Measurements from ENCODE around the gene CLN6. TPM values are rescaled to one million over a fixed set of nuclear protein-coding genes. Genes with fewer than 3 reads are reported as not detected.
"Not testable (repeated sequence)": the region's sequence is repeated elsewhere in the genome, so short reads cannot be mapped to it uniquely, and the experiment has no call there.

CLN6 gene
- total RNA-seq, 6 experiments from 2014 or later, result 10.7 to 24.3 (median 15.2) TPM

DNA sequence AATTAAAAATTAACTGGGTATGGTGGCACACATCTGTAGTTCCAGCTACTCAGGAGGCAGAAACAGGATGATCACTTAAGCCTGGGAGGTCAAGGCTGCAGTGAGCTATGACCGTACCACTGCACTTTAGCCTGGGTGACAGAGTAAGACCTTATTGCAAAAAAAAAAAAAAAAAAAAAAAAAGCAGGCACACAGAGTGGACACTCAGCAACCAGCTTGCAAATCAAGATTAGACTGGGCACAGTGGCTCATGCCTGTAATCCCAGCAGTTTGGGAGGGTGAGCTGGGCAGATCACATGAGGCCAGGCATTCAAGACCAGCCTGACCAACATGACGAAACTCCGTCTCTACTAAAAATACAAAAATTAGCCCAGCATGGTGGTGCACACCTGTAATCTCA lies 5.4 kb downstream of the CLN6 start:
- DNase-seq (peak in 1 of 3 donors; percentile 73), ATAC-seq (peak; percentile 51 to 77 (median 66))
- TF ChIP-seq, protein P1, sequence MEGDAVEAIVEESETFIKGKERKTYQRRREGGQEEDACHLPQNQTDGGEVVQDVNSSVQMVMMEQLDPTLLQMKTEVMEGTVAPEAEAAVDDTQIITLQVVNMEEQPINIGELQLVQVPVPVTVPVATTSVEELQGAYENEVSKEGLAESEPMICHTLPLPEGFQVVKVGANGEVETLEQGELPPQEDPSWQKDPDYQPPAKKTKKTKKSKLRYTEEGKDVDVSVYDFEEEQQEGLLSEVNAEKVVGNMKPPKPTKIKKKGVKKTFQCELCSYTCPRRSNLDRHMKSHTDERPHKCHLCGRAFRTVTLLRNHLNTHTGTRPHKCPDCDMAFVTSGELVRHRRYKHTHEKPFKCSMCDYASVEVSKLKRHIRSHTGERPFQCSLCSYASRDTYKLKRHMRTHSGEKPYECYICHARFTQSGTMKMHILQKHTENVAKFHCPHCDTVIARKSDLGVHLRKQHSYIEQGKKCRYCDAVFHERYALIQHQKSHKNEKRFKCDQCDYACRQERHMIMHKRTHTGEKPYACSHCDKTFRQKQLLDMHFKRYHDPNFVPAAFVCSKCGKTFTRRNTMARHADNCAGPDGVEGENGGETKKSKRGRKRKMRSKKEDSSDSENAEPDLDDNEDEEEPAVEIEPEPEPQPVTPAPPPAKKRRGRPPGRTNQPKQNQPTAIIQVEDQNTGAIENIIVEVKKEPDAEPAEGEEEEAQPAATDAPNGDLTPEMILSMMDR (IDR thresholded peaks at IDR 0.05), result no peak
- TF ChIP-seq POLR2A (IDR thresholded peaks at IDR 0.05), result no peak
- peak overlapping the region in 1 of 3 donors; percentile 31 for H3K27ac ChIP-seq
- no peaks in the 10 kb centered on the region for H3K9me3 ChIP-seq
- no peaks in the 10 kb centered on the region for H3K27me3 ChIP-seq
- no peaks in the 10 kb centered on the region for H3K36me3 ChIP-seq
- no peak overlapping the region for H3K4me3 ChIP-seq
- intact Hi-C loops (cut with DNase I), result no loop called here
- WGBS (ENCODE audit: insufficient coverage, low coverage, low lambda C conversion rate, missing lambda C conversion rate), result 37% methylated on average over 3 of the region's 3 CpGs
- H3K4me1 ChIP-seq, result peaks cover 0 to 27% (median 5%) of the 10 kb centered on the region in 4 donors

DNA sequence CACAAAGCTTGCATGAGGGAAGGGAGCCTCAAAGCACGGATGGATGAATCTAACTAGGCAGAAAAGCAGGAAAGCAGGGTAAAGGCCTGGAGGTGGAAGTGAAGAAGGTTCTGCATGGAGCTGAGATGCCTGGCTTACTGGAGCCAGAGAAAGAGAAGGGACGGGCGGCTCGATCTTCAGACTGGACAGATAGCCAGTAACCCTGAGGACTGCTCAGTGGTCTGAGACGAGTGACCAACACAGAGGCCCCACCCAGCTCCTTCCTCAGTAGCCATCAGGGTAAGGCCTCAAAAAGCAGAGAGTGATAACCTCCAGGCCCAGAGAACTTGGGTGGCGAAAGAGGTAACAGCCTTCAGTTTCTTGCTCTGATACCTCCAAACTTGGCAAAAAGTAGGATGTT lies 6.4 kb downstream of the CLN6 start:
- no peak for TF ChIP-seq POLR2A (IDR thresholded peaks at IDR 0.05)
- TF ChIP-seq, protein P1 (IDR thresholded peaks at IDR 0.05), result no peak
- Histone ChIP-seq H3K27ac (no peak overlapping the region), H3K36me3 (no peaks in the 10 kb centered on the region), H3K4me3 (no peak overlapping the region), H3K9me3 (no peaks in the 10 kb centered on the region), H3K27me3 (no peaks in the 10 kb centered on the region), H3K4me1 (peaks cover 0 to 22% (median 2%) of the 10 kb centered on the region in 4 donors)
- 79% methylated on average over 6 of the region's 6 CpGs for WGBS (ENCODE audit: insufficient coverage, low coverage, low lambda C conversion rate, missing lambda C conversion rate)
- intact Hi-C loops (cut with DNase I), result no loop called here
- DNase-seq (no peak), ATAC-seq (no peak)

DNA sequence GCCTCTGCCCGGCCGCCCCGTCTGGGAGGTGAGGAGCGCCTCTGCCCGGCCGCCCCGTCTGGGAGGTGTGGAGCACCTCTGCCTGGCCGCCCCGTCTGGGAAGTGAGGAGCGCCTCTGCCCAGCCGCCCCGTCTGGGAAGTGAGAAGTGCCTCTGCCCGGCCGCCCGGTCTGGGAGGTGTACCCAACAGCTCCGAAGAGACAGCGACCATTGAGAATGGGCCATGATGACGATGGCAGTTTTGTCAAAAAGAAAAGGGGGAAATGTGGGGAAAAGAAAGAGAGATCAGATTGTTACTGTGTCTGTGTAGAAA lies 7.1 kb downstream of the CLN6 start:
- peak in 1 of 3 donors; percentile 48 for DNase-seq
- intact Hi-C loops (cut with DNase I); H3K36me3 ChIP-seq; H3K4me3 ChIP-seq; H3K27me3 ChIP-seq; H3K27ac ChIP-seq; H3K9me3 ChIP-seq; ATAC-seq: not testable (repeated sequence)
- peaks cover 0 to 18% (median 0%) of the 10 kb centered on the region in 4 donors for H3K4me1 ChIP-seq
- 91% methylated on average over 4 of the region's 18 CpGs for WGBS (ENCODE audit: insufficient coverage, low coverage, low lambda C conversion rate, missing lambda C conversion rate)

- ATAC-seq; H3K27me3 ChIP-seq; H3K27ac ChIP-seq; H3K36me3 ChIP-seq; intact Hi-C loops (cut with DNase I); H3K4me3 ChIP-seq; H3K9me3 ChIP-seq: not testable (repeated sequence)
- peaks cover 0 to 18% (median 0%) of the 10 kb centered on the region in 4 donors for H3K4me1 ChIP-seq
- DNase-seq, result peak in 1 of 3 donors; percentile 45
- WGBS (ENCODE audit: insufficient coverage, low coverage, low lambda C conversion rate, missing lambda C conversion rate), result 100% methylated on average over 1 of the region's 55 CpGs
Measured at GRCh38 chr15:68221530-68222431, 7.7 kb downstream of the CLN6 start.

DNA sequence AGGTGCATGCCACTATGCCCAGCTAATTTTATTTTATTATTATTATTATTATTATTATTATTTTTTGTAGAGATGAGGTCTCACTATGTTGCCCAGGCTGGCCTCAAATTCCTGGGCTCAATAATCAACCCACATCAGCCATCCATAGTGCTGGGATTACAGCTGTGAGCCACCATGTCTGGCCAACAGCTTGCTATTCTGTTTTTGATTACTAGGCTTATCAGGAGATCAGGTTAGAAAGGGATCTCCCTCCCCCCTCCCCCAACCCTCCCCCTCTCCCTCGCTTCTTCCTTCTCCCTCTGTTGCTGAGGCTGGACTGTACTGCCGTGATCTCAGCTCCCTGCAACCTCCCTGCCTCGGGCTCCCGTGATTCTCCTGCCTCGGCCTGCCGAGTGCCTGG lies 8.6 kb downstream of the CLN6 start:
- ATAC-seq, result no peak

More for the DNA sequence above, 8.6 kb downstream of the CLN6 start:
- WGBS (ENCODE audit: insufficient coverage, low coverage, low lambda C conversion rate, missing lambda C conversion rate), result 100% methylated on average over 6 of the region's 6 CpGs
- Histone ChIP-seq H3K27me3 (no peaks in the 10 kb centered on the region), H3K27ac (no peak overlapping the region), H3K4me3 (no peak overlapping the region), H3K36me3 (peaks cover 0 to 8% (median 0%) of the 10 kb centered on the region in 4 donors), H3K4me1 (peaks cover 0 to 18% (median 0%) of the 10 kb centered on the region in 4 donors), H3K9me3 (no peaks in the 10 kb centered on the region)
- intact Hi-C loops (cut with DNase I), result no loop called here
- DNase-seq, result no peak
- TF ChIP-seq, protein P1 (IDR thresholded peaks at IDR 0.05), result no peak
- no peak for TF ChIP-seq POLR2A (IDR thresholded peaks at IDR 0.05)

Measured in right lobe of liver (tissue), 6 donors.